Heart right ventricle (tissue), 16 donors: ENCODE results near the gene FAM72D. TPM values are rescaled to one million over a fixed set of nuclear protein-coding genes. Genes with fewer than 3 reads are reported as not detected.
A peak's percentile ranks its signal among the peaks of the same experiment; 100 is the strongest.
"Not testable (repeated sequence)": the region's sequence is repeated elsewhere in the genome, so short reads cannot be mapped to it uniquely, and the experiment has no call there.

ENCODE experiments used
- ATAC-seq, 8 donors: fragments of 200-7000 bp; cut with Tn5 transposase; one replicate each; pipeline ENCODE4 v1.9.1; 2020; ENCODE audit warnings: mild to moderate bottlenecking in 8 of 8, moderate library complexity in 8 of 8, moderate number of reproducible peaks in 1 of 8
- DNase-seq, 2 donors: peaks; one replicate each; pipeline ENCODE4 v3.0.0-alpha.2; 2020
- H3K27ac ChIP-seq, 10 donors: fragments of 200-600 bp; sonication (generic) in 2 of 10; one replicate each; pipeline versions ENCODE4 v1.5.0 to v1.8.0; 2020 to 2022; ENCODE audit warnings: mild to moderate bottlenecking in 3 of 10
- H3K27me3 ChIP-seq, 7 donors: fragments of 200-600 bp; one replicate each; pipeline ENCODE4 v1.8.0; 2021 to 2022; ENCODE audit warnings: mild to moderate bottlenecking in 2 of 7
- H3K36me3 ChIP-seq, 9 donors: fragments of 200-600 bp; sonication (generic) in 1 of 9; one replicate each; pipeline versions ENCODE4 v1.5.0 to v1.8.0; 2020 to 2022; ENCODE audit warnings: mild to moderate bottlenecking in 2 of 9
- H3K4me1 ChIP-seq, 9 donors: fragments of 200-600 bp; sonication (generic) in 1 of 9; one replicate each; pipeline versions ENCODE4 v1.5.0 to v1.8.0; 2020 to 2022; ENCODE audit warnings: mild to moderate bottlenecking in 4 of 9
- H3K4me3 ChIP-seq, 10 donors: fragments of 200-600 bp; sonication (generic) in 2 of 10; one replicate each; pipeline versions ENCODE4 v1.5.0 to v1.8.0; 2020 to 2022; ENCODE audit warnings: mild to moderate bottlenecking in 7 of 10, moderate library complexity in 2 of 10
- H3K9me3 ChIP-seq, 11 donors: fragments of 200-600 bp in 10 of 11; sonication (generic) in 2 of 11; one replicate each; pipeline versions ENCODE4 v1.5.0 to v1.8.0; 2013 to 2022; ENCODE audit warnings: mild to moderate bottlenecking in 2 of 11, control low read depth in 1 of 11, moderate library complexity in 1 of 11
- WGBS, 2 donors: extraction: QIAGEN DNeasy Blood & Tissue Kit; methylation state at CpG; one replicate each; pipeline ENCODE4 v1.1.7; 2013; ENCODE audit warnings: inconsistent platforms in 1 of 2; 5-methylcytosine and 5-hydroxymethylcytosine counted together
- intact Hi-C, 10 donors: fragments of 100-400 bp; cut with DNase I; formaldehyde crosslinking; loops; one replicate each; pipeline versions ENCODE4 v1.11.1 to v1.14.2; 2022
- long read RNA-seq, 3 donors: library from polyadenylated mRNA; unstranded; transcript quantifications; one replicate each; pipeline ENCODE4 v2.0.0, GENCODE V29; 2020 to 2021
- polyA plus RNA-seq, 2 donors: library from polyadenylated mRNA; stranded (reverse); fragments of 200-250 nt; gene quantifications; one replicate each; pipeline ENCODE4 v1.2.3, GENCODE V29; 2013
- total RNA-seq, 10 donors: library from RNA; stranded (reverse); fragmentation: NEBNext Ultra II Directional in 3 of 10; extraction: Animal tissue kit (Norgen Biotek cat#: 25700) in 3 of 10; gene quantifications; one replicate each; pipeline versions ENCODE4 v1.2.1 to v1.2.4, GENCODE V29; 2021 to 2023
- donor health status: Arrhythmogenic right ventricular cardiomyopathy.
- donor health status: ischemic (EF 13 %, LVEDD 7.1; RV severe dilation, severe dysfunction).
- donor health status: healthy with polysubstance abuse.
- donor health status: DM: no; HTN: yes; CAD: no.
- donor health status: DM: no; HTN: no; CAD: no.
- donor health status: ischemic (EF 25% LVEDD 6.9; RV normal size, moderate dysfunction).
- donor health status: ischemic (EF 25% LVEDD 5.7; RV mildly dilated, moderate dysfunction).
- donor health status: healthy.
- donor health status: DM: yes; HTN: yes; CAD: no.
- donor health status: Ischemic cardiomyopathy.
- donor health status: ischemic (EF 35%, LVEDD 5.7; RV mildly dilated, moderate dysfunction).
- donor health status: nonischemic (EF 11% LVEDD 7.7; RV severe dilation, severe dysfunction).
- donor health status: DM: yes; HTN: yes; CAD: no.
- donor health status: PGD.
- donor health status: ischemic (EF 29% LVEDD 5.4; RV normal size, mild dysfunction).
- donor health status: nonischemic (EF 23%, LVEDD 6.1; RV moderate dilation, normal function).

Gene FAM72D
- total RNA-seq, result under 1 TPM in 1 of 10 donors, not detected in 9; 0.32 TPM
- under 1 TPM; 0.09 to 0.29 TPM for polyA plus RNA-seq
- long read RNA-seq, donor 1, result 0 reads
- long read RNA-seq, donor 2, partial matches to known transcripts, result 0 of 1 reads
- long read RNA-seq, donor 2, other reads (novel, unspliced or antisense), result 1 of 1 reads
- long read RNA-seq, donor 3, result 0 reads

DNA sequence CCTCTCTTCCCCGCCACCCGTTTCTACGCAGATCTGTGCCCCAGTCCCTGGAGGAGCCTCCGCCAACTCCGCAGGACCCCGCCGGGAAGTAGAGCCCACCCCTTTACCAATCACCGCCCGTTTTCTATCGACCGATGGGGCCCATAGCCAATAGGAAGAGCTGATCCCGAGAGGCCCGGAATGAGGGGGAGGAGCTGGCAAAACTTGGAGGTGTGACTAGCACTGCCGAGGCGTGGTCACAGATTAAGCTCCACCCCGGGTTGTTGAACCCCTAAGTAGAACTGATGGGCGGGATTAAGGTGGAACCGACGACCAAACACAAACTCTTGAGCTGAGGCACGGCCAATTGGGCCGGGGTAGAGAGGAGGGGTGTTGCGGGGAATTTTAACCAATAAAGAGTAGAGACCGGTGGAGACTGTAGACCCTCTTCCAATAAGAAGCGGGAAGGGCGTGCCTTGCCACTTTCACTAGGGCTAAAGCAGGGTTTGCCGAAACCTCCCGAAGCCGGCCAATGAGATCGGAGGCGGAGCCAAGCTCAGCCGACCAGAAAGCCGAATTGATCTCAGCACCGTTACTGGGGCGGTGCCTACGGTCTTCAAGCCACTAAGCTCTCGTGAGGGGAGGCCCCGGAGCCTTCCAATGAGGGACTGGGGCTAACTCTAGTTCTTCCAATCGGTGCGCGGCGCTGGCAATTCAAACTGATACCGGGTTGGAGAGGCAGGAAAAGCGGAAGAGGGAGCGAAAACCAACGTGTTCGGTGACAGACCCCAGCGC lies at the start of gene FAM72D, which contains the start of gene SRGAP2B:
FAM72D (plus strand) TSS at position 691 of the 774 bp plus-strand sequence. CDS start 874 bp downstream, outside the sequence.
SRGAP2B (minus strand) TSS at position 45 of the 774 bp plus-strand sequence. CDS start 2,427 bp downstream, outside the sequence.
- H3K27ac ChIP-seq, result peak within 1 kb of the TSS in 5 of 10 donors; percentile 55 to 78 (median 72)
- H3K4me1 ChIP-seq, H3K36me3 ChIP-seq, DNase-seq, H3K27me3 ChIP-seq, H3K9me3 ChIP-seq, intact Hi-C loops: not testable (repeated sequence)
- no CpG with 5 or more reads among the region's 47 CpGs for WGBS, 2 donors
- peak; percentile 86 to 97 (median 90) for ATAC-seq
- peak within 1 kb of the TSS in 9 of 10 donors; percentile 33 to 56 (median 50) for H3K4me3 ChIP-seq

- H3K36me3 ChIP-seq, H3K27ac ChIP-seq, H3K27me3 ChIP-seq, DNase-seq, H3K4me1 ChIP-seq, H3K9me3 ChIP-seq, intact Hi-C loops, H3K4me3 ChIP-seq, ATAC-seq: not testable (repeated sequence)
- no CpG with 5 or more reads among the region's 1 CpG for WGBS, 2 donors
Measured at GRCh38 chr1:145047553-145047952, 48.2 kb upstream of the FAM72D start.

- H3K36me3 ChIP-seq, ATAC-seq, DNase-seq, H3K9me3 ChIP-seq, intact Hi-C loops, H3K4me3 ChIP-seq, H3K27me3 ChIP-seq, H3K27ac ChIP-seq, H3K4me1 ChIP-seq: not testable (repeated sequence)
- WGBS, 2 donors, result no CpG with 5 or more reads among the region's 6 CpGs
Measured at GRCh38 chr1:145048181-145048856, 47.5 kb upstream of the FAM72D start.

GRCh38 chr1:145052019-145052776 lies 43.6 kb upstream of the FAM72D start:
- no CpG with 5 or more reads among the region's 10 CpGs for WGBS, 2 donors
- H3K9me3 ChIP-seq, H3K4me1 ChIP-seq, H3K36me3 ChIP-seq, intact Hi-C loops, H3K27me3 ChIP-seq, H3K4me3 ChIP-seq, H3K27ac ChIP-seq, DNase-seq: not testable (repeated sequence)
- peak; percentile 75 to 91 (median 80) for ATAC-seq

- DNase-seq, H3K4me1 ChIP-seq, intact Hi-C loops, H3K27me3 ChIP-seq, H3K27ac ChIP-seq, H3K36me3 ChIP-seq, ATAC-seq, H3K4me3 ChIP-seq, H3K9me3 ChIP-seq: not testable (repeated sequence)
- no CpG with 5 or more reads among the region's 4 CpGs for WGBS, 2 donors
Measured at GRCh38 chr1:145053428-145053827, 42.3 kb upstream of the FAM72D start.

GRCh38 chr1:145055217-145055760 lies 40.5 kb upstream of the FAM72D start:
- no CpG with 5 or more reads among the region's 4 CpGs for WGBS, 2 donors
- H3K9me3 ChIP-seq, H3K4me3 ChIP-seq, intact Hi-C loops, DNase-seq, H3K27me3 ChIP-seq, H3K27ac ChIP-seq, H3K4me1 ChIP-seq, H3K36me3 ChIP-seq: not testable (repeated sequence)
- peak in 7 of 8 donors; percentile 56 to 83 (median 64) for ATAC-seq

GRCh38 chr1:145058184-145058583 lies 37.6 kb upstream of the FAM72D start:
- H3K36me3 ChIP-seq, DNase-seq, intact Hi-C loops, H3K4me1 ChIP-seq, H3K9me3 ChIP-seq, H3K27me3 ChIP-seq, H3K27ac ChIP-seq, H3K4me3 ChIP-seq: not testable (repeated sequence)
- no CpG with 5 or more reads among the region's 3 CpGs for WGBS, 2 donors
- ATAC-seq, result peak in 5 of 8 donors; percentile 20 to 53 (median 32)

GRCh38 chr1:145063285-145063684 lies 32.5 kb upstream of the FAM72D start:
- WGBS, 2 donors, result 82% methylated on average over 1 of the region's 2 CpGs; no CpG with 5 or more reads in 1 of the 2 donors
- ATAC-seq, H3K36me3 ChIP-seq, DNase-seq, H3K4me1 ChIP-seq, H3K4me3 ChIP-seq, H3K27ac ChIP-seq, H3K27me3 ChIP-seq, intact Hi-C loops, H3K9me3 ChIP-seq: not testable (repeated sequence)

- ATAC-seq, H3K27me3 ChIP-seq, H3K4me3 ChIP-seq, H3K4me1 ChIP-seq, H3K27ac ChIP-seq, H3K9me3 ChIP-seq, H3K36me3 ChIP-seq, DNase-seq, intact Hi-C loops: not testable (repeated sequence)
- WGBS, 2 donors, result no CpG with 5 or more reads among the region's 2 CpGs
Measured at GRCh38 chr1:145063941-145064648, 31.7 kb upstream of the FAM72D start.
